ENCODE results near the gene C11orf65.
A peak's percentile ranks its signal among the peaks of the same experiment; 100 is the strongest.

Gene C11orf65, protein sequence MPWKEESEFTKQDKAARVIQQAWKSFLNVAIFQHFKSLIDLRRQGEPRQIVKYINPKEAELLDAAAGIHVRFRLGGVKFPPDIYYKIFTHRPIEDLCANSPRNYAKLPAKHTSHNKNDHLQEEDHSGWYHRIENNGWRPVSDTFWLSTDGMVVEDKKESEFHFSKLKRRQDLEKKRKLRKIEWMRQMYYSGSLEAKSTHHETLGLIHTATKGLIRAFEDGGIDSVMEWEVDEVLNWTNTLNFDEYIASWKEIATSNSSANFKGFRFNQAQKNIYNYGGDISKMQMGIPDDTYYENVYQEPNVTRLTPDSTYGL

DNA sequence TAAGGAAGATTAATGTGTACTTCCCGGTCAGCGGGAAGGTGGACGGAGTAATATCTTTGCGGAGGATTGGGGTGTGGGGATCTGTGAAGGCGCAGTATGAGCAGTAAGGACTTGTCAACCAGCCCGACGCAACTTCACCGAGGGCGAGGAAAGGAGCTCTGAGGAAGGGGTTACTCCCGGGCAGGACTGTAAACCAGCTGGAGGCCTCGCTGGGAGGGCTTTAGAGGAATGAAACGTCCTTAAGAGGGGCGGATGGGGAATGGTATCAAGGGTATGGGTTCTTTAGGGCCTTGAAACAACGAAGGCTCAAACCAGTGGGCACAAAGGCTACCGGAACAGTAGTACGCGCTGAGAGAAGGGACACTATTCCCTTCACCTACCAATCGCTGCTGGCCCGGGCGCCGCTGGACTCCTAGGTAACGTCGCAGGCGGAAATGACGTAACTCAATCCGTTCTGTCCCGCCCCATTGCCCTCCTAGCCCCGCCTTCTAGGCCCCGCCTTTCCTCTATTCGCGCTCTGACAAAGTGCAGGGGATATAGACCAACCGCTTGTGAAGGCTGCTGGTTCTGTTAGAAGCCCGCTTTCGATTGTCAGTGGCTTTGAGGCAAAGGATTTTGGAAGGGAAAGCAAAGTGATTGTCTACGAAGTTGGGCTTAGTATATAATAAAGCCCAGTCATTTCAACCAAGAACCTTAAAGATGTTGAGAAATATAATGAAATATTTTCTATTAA lies at the start of gene C11orf65:
TSS of gene C11orf65 (minus strand) at position 439 of the 733 bp plus-strand sequence. CDS start 5,970 bp downstream, outside the sequence.
- H3K4me1 ChIP-seq (ENCODE audit: control insufficient read depth, low read depth, low read length): no peaks in the 10 kb centered on the region
- peak within 1 kb of the TSS; percentile 90 for H3K9ac ChIP-seq (ENCODE audit: low read length)
- H3K4me3 ChIP-seq (ENCODE audit: low read length): peak within 1 kb of the TSS; percentile 82
- H3K27ac ChIP-seq (ENCODE audit: low read length): peak within 1 kb of the TSS; percentile 89
- H3K27me3 ChIP-seq (ENCODE audit: control insufficient read depth, insufficient read depth, low read length): no peaks in the 10 kb centered on the region
- no peaks in the 10 kb centered on the region for H3K9me3 ChIP-seq (ENCODE audit: control insufficient read depth, low read depth, low read length)
- H3K36me3 ChIP-seq (ENCODE audit: control insufficient read depth, low read depth, low read length): no peaks in the 10 kb centered on the region

DNA sequence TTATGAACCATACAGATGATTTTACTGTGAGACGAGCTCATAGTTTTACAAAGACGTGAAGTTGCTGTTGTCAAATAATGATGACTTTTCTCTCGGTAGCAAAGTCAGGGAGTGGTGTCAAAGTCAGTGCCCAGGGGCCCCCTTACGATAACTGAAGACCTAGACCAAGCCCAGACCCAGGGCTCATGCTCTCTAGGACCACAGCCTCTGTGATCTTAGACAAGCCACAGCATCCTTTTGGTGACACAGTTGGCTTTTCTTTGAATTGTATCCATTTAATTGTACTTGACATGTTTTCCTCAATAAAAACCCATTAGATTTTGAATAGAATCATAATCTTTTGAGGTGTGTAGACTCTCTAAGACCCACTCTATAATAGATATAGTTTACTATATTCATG lies 48.8 kb upstream of the C11orf65 start:
- Histone ChIP-seq H3K9ac (ENCODE audit: low read length) (no peak overlapping the region), H3K36me3 (ENCODE audit: control insufficient read depth, low read depth, low read length) (peaks cover 5% of the 10 kb centered on the region), H3K27ac (ENCODE audit: low read length) (no peak overlapping the region), H3K27me3 (ENCODE audit: control insufficient read depth, insufficient read depth, low read length) (no peaks in the 10 kb centered on the region), H3K4me1 (ENCODE audit: control insufficient read depth, low read depth, low read length) (no peaks in the 10 kb centered on the region), H3K4me3 (ENCODE audit: low read length) (no peak overlapping the region), H3K9me3 (ENCODE audit: control insufficient read depth, low read depth, low read length) (peaks cover under 1% of the 10 kb centered on the region)

DNA sequence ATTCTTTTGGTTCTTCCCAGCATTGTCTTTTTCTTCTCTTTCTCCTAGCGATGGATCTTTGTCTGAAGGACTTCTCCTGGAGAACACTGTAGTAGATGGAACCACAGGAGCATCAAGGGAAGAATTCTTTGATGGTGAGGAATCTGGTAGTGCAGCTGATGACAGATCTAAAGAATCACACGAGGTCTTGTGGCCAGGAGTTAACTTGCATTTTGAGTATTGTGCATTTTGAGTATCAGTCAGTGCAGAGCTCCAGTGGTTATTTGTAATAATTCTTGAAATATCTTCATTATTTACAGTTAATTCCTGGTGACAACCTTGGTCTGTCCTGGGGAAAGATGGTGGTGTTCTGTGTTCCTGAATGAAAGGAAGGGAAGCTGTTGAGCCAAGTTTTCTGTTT lies 45.4 kb upstream of the C11orf65 start:
- H3K36me3 ChIP-seq (ENCODE audit: control insufficient read depth, low read depth, low read length): peaks cover 5% of the 10 kb centered on the region
- no peak overlapping the region for H3K27ac ChIP-seq (ENCODE audit: low read length)
- no peak overlapping the region for H3K4me3 ChIP-seq (ENCODE audit: low read length)
- no peaks in the 10 kb centered on the region for H3K27me3 ChIP-seq (ENCODE audit: control insufficient read depth, insufficient read depth, low read length)
- peaks cover 11% of the 10 kb centered on the region for H3K9me3 ChIP-seq (ENCODE audit: control insufficient read depth, low read depth, low read length)
- no peak overlapping the region for H3K9ac ChIP-seq (ENCODE audit: low read length)
- no peaks in the 10 kb centered on the region for H3K4me1 ChIP-seq (ENCODE audit: control insufficient read depth, low read depth, low read length)

DNA sequence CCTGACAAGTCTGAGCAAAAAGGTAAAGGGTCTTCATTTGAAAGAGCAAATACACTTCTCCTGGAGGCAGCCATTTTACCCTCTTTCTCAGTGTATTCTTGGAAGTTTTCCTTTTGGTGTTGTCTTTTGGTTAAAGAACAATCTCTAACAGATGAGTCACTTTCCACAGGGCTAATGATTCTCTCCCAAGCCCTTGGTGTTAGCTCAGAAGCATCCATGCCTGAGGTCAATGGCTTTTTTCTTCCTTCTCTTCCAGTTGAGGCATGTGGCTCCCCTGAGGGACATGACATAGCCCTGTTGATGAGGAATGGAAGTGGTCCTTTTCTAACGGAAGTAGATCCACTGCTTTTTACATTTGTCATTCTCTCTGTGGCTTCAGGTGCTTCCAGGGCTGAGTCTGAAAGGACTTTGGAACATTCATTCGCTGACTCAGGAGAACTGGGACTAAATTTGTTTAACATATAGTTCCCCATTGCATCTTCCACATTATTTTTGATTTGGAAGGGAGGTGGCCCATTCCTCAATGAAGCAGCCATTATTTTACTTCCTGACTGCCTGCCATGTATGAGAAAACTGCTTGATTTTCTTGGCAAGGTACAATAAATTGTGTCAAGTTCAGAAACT lies 44.6 kb upstream of the C11orf65 start:
- Histone ChIP-seq H3K27me3 (ENCODE audit: control insufficient read depth, insufficient read depth, low read length) (no peaks in the 10 kb centered on the region), H3K36me3 (ENCODE audit: control insufficient read depth, low read depth, low read length) (peaks cover 5% of the 10 kb centered on the region), H3K4me1 (ENCODE audit: control insufficient read depth, low read depth, low read length) (no peaks in the 10 kb centered on the region), H3K9me3 (ENCODE audit: control insufficient read depth, low read depth, low read length) (peaks cover 11% of the 10 kb centered on the region), H3K27ac (ENCODE audit: low read length) (no peak overlapping the region), H3K9ac (ENCODE audit: low read length) (no peak overlapping the region), H3K4me3 (ENCODE audit: low read length) (no peak overlapping the region)

DNA sequence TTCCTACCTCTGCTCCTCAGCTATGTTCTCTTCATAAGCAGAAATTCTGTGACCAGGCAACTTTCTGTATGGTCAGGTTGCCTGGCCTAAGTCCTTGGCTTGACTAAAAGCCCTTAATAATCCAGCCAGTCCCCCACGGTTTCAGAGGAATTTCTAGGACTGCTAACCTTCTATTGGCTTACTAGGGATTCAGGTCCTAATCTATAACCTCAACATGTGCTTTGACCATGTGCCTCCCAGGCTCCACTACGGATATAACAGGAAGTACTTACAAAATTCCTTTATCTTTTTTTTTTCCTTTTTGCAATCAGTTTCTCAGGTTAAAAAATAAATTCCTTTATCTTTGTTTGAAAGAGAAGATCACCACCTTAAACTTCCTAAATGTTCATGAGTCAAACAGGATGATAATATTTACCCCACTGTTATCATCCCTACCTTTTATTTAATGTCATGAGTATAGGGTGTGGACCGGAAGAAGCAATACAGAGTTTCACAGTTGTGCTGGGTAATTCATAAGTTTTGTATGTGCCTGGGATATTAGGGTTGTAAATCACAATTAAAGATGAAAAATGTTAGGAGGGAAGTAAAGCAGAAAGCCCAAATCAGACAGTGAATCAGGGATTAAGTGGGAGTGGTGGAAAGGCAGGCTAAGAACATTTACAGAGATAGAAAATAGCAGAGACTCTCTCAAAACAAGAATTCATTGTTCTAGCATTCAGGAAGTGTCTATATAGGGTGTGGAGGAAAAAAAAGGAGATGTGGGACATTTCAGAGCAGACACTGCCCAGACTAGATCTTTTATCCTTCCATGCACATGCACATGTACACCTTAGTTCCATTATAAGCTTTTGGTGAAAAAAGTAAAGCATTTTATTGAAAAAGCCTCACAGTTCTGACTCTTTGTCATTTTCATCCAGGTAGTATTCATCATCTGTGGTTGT lies 41.6 kb upstream of the C11orf65 start:
- H3K27ac ChIP-seq (ENCODE audit: low read length): no peak overlapping the region
- H3K36me3 ChIP-seq (ENCODE audit: control insufficient read depth, low read depth, low read length): no peaks in the 10 kb centered on the region
- no peaks in the 10 kb centered on the region for H3K4me1 ChIP-seq (ENCODE audit: control insufficient read depth, low read depth, low read length)
- no peak overlapping the region for H3K9ac ChIP-seq (ENCODE audit: low read length)
- H3K27me3 ChIP-seq (ENCODE audit: control insufficient read depth, insufficient read depth, low read length): no peaks in the 10 kb centered on the region
- H3K9me3 ChIP-seq (ENCODE audit: control insufficient read depth, low read depth, low read length): peaks cover 11% of the 10 kb centered on the region
- no peak overlapping the region for H3K4me3 ChIP-seq (ENCODE audit: low read length)

DNA sequence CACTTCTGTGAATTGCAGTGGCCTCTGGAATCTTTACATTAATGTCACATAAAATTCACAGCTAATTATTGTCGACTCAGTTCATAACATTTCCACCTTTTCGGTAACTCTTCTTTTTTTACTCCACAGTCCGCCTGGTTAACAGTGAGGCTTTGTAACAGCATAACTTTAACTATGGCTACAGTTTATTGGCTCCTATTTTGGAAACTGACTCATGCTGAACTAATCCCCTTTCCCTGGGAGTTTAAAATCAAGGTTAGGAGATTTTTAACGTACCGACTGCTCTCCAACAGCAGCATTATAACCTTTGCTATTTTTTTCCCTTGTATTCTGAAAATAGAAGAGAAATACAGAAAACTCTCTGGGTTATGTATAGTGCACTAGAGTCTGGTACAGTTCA lies 34.1 kb upstream of the C11orf65 start:
- H3K9ac ChIP-seq (ENCODE audit: low read length): no peak overlapping the region

DNA sequence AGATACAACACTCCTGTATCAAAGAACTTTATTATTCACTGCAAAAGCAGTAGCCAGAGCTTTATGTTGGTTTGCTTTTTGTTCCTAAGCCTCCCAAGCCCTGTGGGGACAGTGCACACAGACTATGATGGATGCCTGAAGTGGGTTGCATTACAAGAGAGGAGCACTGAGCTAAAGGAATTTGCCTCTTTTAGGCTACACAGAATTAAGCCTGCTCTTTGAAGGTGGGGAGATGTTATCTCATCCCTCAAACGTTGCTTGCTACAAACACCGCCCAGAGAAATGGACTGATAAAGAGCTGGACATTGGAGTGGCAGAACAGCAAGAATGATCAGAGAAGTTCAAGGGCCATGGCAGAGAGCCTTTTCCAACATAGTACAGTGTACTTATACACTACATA lies 33.4 kb upstream of the C11orf65 start:
- Histone ChIP-seq H3K27me3 (ENCODE audit: control insufficient read depth, insufficient read depth, low read length) (peaks cover 19% of the 10 kb centered on the region), H3K27ac (ENCODE audit: low read length) (no peak overlapping the region), H3K4me3 (ENCODE audit: low read length) (no peak overlapping the region), H3K9me3 (ENCODE audit: control insufficient read depth, low read depth, low read length) (no peaks in the 10 kb centered on the region), H3K4me1 (ENCODE audit: control insufficient read depth, low read depth, low read length) (peaks cover 8% of the 10 kb centered on the region), H3K36me3 (ENCODE audit: control insufficient read depth, low read depth, low read length) (no peaks in the 10 kb centered on the region), H3K9ac (ENCODE audit: low read length) (no peak overlapping the region)

More for the DNA sequence above, 34.1 kb upstream of the C11orf65 start:
- no peak overlapping the region for H3K4me3 ChIP-seq (ENCODE audit: low read length)
- no peak overlapping the region for H3K27ac ChIP-seq (ENCODE audit: low read length)
- no peaks in the 10 kb centered on the region for H3K36me3 ChIP-seq (ENCODE audit: control insufficient read depth, low read depth, low read length)
- H3K9me3 ChIP-seq (ENCODE audit: control insufficient read depth, low read depth, low read length): no peaks in the 10 kb centered on the region
- H3K27me3 ChIP-seq (ENCODE audit: control insufficient read depth, insufficient read depth, low read length): peaks cover 19% of the 10 kb centered on the region
- H3K4me1 ChIP-seq (ENCODE audit: control insufficient read depth, low read depth, low read length): peaks cover 8% of the 10 kb centered on the region

DNA sequence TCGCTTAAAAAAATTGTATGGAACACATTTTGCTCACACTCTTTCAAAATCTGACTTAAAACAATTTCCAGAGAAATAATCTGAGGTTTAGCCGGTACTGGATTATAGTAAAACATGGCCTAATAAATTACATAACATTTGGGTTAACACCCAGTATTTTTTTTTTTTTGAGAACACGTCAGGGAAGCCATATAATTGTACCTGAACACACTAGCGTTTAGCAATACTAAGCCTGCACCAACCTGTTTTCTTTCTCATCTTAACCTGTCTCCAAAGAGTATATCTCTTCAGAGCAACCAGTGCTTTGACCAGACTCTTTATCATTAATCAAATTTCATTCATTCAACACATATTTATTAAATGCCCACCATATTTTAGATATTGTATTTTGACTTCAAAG lies 32.8 kb upstream of the C11orf65 start:
- no peak overlapping the region for H3K4me3 ChIP-seq (ENCODE audit: low read length)
- peaks cover 19% of the 10 kb centered on the region for H3K27me3 ChIP-seq (ENCODE audit: control insufficient read depth, insufficient read depth, low read length)
- no peak overlapping the region for H3K27ac ChIP-seq (ENCODE audit: low read length)
- H3K9me3 ChIP-seq (ENCODE audit: control insufficient read depth, low read depth, low read length): no peaks in the 10 kb centered on the region
- peaks cover 8% of the 10 kb centered on the region for H3K4me1 ChIP-seq (ENCODE audit: control insufficient read depth, low read depth, low read length)
- H3K36me3 ChIP-seq (ENCODE audit: control insufficient read depth, low read depth, low read length): no peaks in the 10 kb centered on the region
- H3K9ac ChIP-seq (ENCODE audit: low read length): no peak overlapping the region

DNA sequence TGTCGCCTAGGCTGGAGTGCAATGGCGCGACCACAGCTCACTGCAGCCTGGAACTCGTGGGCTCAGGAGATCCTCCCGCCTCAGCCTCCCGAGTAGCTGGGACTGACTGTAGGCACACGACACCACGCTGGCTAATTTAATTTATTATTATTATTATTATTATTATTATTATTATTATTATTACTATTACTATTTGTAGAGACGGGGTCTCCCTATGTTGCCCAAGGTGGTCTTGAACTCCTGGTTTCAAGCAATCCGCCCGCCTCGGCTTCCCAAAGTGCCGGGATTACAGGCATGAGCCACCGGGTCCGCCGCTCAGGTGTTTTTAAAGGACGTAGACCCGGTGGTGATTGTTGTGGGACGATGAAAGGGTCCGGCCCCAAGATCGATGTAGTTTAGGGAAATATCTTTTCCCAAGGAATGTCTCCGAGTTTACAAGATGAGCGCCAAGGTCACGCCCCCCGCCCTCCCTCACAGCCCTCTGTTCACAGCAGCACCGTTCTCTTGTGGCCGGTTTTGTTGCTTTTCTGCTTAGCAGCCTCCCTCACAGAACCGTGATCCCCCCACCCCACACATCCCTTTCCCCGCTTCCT lies 31.6 kb upstream of the C11orf65 start:
- H3K9ac ChIP-seq (ENCODE audit: low read length): peak overlapping the region; percentile 71
- H3K27me3 ChIP-seq (ENCODE audit: control insufficient read depth, insufficient read depth, low read length): peaks cover 19% of the 10 kb centered on the region
- H3K36me3 ChIP-seq (ENCODE audit: control insufficient read depth, low read depth, low read length): no peaks in the 10 kb centered on the region
- peak overlapping the region; percentile 68 for H3K4me3 ChIP-seq (ENCODE audit: low read length)
- no peaks in the 10 kb centered on the region for H3K9me3 ChIP-seq (ENCODE audit: control insufficient read depth, low read depth, low read length)
- peaks cover 8% of the 10 kb centered on the region for H3K4me1 ChIP-seq (ENCODE audit: control insufficient read depth, low read depth, low read length)
- H3K27ac ChIP-seq (ENCODE audit: low read length): no peak overlapping the region

DNA sequence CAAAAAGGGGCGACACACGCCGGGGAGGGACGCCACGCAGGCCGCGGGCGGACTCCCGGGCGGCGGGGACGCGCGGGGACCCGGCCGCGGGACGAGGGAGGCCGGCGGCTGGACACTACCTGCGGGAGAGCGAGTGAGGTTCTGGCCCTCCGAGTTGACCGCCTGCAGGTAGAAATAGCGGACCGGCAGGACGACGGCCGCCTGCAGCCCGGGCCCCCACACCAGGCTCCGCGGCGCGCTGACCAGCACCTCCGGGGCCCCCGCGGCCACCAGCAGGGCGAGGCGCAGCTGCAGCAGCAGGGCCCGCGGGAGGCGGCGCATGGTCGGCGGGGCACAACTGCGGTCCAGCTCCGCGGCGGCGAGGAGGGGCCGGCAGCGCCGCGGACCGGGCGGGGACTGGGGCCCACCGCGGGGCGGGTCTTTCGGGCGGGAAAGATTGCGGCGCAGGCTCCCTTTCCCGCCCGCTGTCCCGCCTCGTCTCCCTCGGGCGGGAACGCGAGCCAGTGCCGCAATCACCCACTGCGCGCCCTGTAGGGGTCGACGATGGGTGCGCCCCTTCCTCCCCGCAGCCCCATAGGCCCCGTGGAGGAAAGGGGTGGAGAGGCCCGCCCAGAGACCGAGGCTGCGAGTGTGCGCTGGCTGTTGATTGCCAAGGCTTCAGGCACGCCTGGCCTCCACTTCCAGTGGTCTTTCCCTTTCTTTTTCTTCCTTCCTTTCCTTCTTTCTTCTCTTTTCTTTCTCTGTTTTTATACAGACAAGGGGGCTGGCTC lies 30.9 kb upstream of the C11orf65 start, which contains the start of gene POGLUT3:
TSS of gene POGLUT3 (minus strand) at position 339 of the 770 bp plus-strand sequence. CDS start at position 321, 18 bp downstream.
- H3K4me3 ChIP-seq (ENCODE audit: low read length): peak within 1 kb of the TSS; percentile 68
- H3K9me3 ChIP-seq (ENCODE audit: control insufficient read depth, low read depth, low read length): no peaks in the 10 kb centered on the region
- H3K27ac ChIP-seq (ENCODE audit: low read length): no peak within 1 kb of the TSS
- H3K27me3 ChIP-seq (ENCODE audit: control insufficient read depth, insufficient read depth, low read length): peaks cover 19% of the 10 kb centered on the region
- no peaks in the 10 kb centered on the region for H3K36me3 ChIP-seq (ENCODE audit: control insufficient read depth, low read depth, low read length)
- H3K4me1 ChIP-seq (ENCODE audit: control insufficient read depth, low read depth, low read length): peaks cover 8% of the 10 kb centered on the region
- peak within 1 kb of the TSS; percentile 71 for H3K9ac ChIP-seq (ENCODE audit: low read length)

Measured in iPS-18a (cell line).